Left renal cortex interstitium (tissue), 4 donors: ENCODE measurements around the gene TM2D1. TPM values are rescaled to one million over a fixed set of nuclear protein-coding genes. Genes with fewer than 3 reads are reported as not detected.
"Not testable (repeated sequence)": the region's sequence is repeated elsewhere in the genome, so short reads cannot be mapped to it uniquely, and the experiment has no call there.

Experiments used
- DNase-seq, 4 donors: peaks; one replicate each; pipeline ENCODE4 v3.0.0-alpha.2; 2013; ENCODE audit warnings: low read depth in 4 of 4, low spot score in 2 of 4, missing footprints in 1 of 4
- polyA plus RNA-seq, 4 donors: library from polyadenylated mRNA; unstranded; fragments of 120-200 nt; gene quantifications; one replicate each; pipeline ENCODE4 v1.2.1, GENCODE V29; 2013; ENCODE audit not compliant: insufficient read length in 4 of 4

TM2D1 gene
- polyA plus RNA-seq, 4 donors: 70.4 to 83.4 (median 75.2) TPM

DNA sequence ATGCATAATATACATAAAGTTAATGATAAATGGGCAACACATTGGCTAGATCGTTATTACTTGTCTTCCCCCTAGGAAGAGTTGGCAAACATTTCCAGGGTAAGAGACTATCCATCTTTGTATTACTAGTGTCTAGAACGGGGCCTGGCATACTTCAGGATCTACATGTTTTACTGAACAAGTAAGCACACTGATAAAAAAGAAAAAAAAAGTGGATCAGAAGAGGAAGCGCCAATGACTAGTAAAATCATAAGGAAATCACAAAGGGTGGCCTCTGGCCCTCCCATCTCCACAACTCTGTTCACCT is 482 bp downstream of the TM2D1 start:
- DNase-seq: no peak

- not testable (repeated sequence) for DNase-seq
Measured at GRCh38 chr1:61718996-61719663, 5.8 kb downstream of the TM2D1 start.

DNA sequence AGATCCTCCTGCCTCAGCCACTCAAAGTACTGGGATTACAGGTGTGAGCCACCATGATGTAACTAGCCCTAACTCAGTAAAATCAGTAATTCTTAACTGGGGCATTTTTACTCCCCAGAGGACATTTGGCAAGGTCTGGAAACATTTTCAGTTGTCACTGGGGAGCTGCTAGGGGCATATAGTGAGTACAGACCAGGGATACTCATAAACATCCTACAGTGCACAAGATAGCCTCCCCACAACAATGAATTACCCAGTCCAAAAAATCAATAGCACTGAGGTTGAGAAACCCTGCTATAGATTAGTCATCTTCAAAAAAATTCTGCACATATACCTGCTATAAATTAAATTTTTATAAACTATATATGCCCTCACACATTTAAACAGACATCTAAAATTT is 13.0 kb downstream of the TM2D1 start:
- no peak for DNase-seq

DNA sequence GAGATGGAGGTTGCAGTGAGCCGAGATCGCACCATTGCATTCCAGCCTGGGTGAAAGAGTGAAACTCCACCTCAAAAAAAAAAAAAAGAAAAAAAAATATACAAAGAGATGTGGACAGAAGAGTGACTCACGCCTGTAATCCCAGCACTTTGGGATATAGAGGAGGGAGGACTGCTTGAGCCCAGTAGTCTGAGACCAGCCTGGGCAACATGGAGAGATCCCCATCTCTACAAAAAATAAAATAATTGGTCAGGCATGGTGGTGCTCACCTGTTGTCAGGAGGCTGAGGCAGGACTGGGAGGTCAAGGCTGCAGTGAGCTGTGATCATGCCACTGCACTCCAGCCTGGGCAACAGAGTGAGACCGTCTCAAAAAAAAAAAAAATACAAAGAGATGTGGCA is 13.7 kb downstream of the TM2D1 start:
- not testable (repeated sequence) for DNase-seq

- DNase-seq: no peak
Measured at GRCh38 chr1:61709908-61710289, 15.0 kb downstream of the TM2D1 start.

DNA sequence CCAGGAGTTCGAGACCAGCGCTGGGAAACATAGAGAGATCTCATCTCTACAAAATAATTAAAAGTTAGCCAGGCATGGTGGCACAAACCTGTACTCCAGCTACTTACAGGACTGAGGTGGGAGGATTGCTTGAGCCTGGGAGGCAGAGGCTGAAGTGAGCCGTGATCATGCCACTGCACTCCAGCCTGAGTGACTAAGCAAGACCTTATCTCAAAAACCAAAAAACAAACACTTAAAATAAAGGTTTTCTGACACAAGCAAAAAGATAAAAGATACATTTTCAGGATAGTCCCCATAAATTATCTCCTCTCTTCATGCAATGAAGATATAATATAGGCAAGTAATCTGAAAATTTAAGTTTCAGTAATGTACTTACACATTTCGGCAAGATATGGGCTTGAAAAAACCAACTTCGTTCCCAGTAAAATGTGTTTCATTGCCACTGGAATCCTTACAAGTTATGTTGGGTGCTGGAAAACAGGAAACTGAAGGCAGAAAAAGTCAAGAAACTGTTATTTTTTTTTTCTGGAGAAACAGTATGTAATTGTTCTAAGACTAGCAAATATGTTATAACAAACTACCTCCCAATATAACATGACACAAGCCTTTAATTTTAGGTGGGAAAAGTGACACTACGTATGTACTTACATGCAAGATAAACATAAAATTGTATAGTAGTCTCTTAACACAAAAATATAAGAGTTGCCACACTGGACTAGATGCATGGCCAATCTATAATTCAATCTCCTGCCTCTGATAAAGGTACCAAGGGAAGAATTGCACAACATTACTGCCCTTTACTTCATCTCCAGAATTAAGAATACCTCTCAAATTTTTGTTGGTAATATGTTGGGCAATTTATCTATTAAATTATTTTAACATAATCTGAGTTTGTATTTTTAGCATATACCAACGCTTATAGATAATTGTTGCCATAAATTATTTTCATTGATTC is 15.7 kb downstream of the TM2D1 start:
- no peak for DNase-seq

DNA sequence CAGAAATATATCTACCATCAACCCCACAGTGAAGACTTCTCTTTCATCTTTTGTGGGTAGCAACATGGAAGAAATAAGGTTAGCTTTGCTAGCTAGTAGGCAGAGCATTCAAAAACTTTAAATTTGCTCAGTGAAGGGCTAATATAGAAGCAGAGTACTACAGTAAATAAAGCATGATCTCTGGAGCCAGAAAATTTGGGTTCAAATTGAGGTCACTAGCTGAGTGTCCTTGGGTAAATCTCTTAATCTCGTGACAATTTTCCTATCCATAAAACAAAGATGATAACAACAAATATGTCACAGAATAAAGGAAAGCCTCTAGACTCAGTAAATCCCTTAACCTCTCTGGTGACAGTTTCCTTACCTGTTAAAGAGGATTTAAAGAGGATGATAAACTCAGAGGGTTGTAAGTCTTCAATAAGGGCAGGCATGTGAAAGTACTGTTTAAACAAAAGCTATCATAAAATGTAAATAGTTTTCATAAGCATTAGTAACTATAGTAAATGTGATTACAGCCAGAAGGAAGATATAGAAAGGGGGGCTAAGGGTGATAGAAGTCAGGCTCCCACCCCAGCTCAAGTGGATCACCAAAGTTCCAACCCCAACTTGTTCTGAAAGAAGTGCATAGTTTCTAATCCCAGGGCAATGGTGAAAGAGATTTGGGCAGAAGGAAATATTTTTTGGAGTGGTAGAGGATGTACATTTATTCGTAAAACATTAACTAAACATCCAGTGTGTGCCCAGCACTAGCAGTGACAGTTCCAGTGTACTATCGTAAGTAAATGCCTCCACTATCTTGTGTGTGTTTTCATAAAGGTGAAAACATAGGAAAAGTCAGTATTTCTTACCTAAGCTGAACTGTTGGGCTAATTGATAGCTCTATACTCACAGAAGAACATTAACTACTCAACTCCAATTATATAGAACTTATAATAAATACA is 24.8 kb downstream of the TM2D1 start:
- DNase-seq: no peak

DNA sequence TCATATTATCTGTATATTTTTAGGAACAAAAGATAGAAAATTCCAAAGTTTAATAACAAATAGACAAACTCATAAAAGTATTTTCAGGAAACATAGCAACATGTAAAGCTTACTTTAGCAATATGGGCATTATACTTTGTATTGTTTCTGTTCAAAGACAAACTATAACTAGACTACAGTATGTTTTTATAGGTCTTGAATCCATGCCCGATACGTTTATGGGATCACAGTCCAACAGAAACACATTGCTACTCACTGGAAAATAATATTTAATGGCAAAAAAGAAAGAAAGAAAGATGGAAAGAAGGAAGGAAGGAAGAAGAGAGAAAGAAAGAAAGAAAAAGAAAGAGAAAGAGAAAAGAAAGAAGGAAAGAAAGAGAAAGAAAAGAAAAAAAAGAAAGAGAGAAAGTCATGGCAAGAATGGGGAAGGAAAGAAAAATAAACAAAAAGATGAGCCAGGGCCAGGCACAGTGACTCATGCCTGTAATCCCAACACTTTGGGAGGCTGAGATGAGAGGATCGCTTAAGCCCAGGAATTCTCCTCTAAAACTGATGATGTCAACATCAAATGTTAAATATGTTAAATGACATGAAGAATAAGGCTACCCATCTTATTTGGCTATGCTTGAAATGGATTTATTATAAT is 32.7 kb downstream of the TM2D1 start:
- no peak for DNase-seq

DNA sequence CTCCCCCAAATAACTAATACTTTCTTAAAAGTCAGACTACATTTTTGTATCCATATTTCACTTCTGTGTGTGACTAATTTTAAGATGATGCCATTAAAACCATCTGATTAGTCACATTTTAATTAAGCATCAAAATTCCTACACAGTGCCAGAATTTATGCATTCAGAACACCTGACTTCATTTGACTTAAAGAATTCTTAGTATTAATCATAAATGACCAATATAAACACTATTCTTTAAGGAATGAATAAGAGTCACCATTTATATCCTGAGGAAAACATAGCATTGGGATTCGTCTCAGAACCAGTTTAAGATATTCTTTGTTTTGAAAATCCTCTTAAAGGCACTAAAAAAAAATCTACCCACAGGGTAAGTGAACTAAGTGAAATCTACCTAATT is 37.0 kb downstream of the TM2D1 start:
- DNase-seq: no peak

DNA sequence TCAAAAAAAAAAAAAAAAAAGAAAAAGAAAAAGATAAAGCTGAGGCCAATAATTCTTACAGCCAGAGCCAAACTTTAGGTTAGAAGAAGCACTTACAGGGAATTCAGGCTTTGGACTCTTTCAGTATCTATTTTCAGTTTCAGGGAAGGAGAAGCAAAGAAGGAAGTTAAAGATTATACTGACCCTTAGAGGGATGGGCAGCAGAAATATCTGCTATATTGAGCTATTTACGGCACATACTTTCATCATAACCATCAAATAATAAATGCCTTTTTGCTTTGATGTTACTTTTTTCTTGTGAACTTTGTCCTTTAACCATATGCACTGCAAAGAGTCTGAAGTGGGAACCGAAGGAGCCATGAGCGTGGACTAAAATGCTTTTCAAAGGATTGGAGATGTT is 42.0 kb downstream of the TM2D1 start:
- no peak for DNase-seq

DNA sequence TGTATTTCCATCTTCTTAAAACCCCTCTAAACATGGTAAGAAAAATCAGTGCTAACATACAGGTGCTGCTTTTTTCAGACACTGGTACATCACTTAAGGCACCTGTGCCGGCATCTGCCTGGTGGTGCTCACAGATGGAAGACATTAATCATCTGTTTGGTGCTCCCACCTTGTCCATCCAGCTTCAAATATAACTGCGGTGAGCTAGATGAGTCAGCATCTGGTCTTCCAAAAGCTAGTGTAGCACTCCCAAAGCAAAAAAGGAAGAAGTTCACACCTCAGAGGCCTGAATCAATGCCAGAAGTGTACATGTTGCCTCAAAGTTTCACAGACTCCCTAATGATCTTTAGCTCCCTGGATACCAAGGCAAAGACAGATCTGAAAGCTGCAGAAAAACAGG is 44.4 kb downstream of the TM2D1 start:
- DNase-seq: no peak

- not testable (repeated sequence) for DNase-seq
Measured at GRCh38 chr1:61676881-61677280, 48.1 kb downstream of the TM2D1 start.

- DNase-seq: no peak
Measured at GRCh38 chr1:61674221-61674620, 50.7 kb downstream of the TM2D1 start.

DNA sequence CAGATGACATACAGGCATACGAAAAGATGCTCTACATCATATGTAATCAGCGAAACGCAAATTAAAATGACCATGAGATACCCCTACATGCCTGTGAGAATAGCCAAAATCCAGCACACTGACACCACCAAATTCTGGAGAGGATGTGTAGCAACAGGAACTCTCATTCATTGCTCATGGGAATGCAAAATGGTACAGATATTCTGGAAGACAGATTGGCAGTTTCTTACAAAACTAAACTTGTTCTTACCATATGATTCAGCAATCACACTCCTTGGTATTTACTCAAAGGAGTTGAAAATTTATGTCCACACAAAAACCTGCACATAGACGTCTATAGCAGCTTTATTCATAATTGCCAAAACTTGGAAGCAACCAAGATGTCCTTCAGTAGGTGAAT is 52.6 kb downstream of the TM2D1 start:
- DNase-seq: no peak

DNA sequence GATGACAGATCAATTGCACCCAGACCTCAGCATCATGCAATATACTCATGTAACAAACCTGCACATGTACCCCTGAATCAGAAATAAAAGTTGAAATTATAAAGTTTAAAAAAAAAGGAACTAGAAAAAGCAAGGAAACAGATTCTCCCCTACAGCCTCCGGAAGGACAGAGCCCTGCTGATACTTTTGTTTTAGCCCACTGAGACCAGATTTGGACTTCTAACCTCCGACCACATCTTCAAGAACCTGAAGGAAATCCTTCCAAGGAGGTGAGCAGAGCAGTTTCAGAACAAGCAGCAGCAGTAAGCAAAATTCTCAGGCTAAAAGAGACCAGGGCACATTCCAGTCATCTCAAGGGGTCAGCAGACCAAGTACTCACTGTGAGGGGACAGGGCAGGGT is 54.5 kb downstream of the TM2D1 start:
- no peak for DNase-seq

GRCh38 chr1:61670016-61670415 is 54.9 kb downstream of the TM2D1 start:
- no peak for DNase-seq

DNA sequence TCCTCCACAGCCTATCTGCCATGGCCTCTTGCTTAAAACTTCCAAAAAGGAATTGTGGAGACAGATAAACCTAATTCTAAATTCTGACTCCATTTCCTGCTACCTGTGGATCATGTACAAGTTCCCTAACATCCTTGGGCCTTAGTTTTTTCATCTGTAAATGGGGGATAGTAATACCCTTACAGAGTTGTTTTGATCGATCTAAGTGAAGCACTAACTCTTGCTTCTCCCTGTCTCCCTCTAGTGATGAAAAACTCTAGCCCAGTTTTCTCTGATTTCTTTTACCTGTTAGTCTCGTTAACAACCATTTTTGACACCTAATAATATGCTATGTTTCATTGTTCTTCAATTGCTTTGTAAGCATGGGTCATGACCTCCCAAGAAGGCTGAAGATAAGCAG is 65.9 kb downstream of the TM2D1 start:
- DNase-seq: no peak

GRCh38 chr1:61655453-61655852 is 69.5 kb downstream of the TM2D1 start:
- DNase-seq: no peak

- no peak for DNase-seq
Measured at GRCh38 chr1:61654067-61654466, 70.9 kb downstream of the TM2D1 start.

DNA sequence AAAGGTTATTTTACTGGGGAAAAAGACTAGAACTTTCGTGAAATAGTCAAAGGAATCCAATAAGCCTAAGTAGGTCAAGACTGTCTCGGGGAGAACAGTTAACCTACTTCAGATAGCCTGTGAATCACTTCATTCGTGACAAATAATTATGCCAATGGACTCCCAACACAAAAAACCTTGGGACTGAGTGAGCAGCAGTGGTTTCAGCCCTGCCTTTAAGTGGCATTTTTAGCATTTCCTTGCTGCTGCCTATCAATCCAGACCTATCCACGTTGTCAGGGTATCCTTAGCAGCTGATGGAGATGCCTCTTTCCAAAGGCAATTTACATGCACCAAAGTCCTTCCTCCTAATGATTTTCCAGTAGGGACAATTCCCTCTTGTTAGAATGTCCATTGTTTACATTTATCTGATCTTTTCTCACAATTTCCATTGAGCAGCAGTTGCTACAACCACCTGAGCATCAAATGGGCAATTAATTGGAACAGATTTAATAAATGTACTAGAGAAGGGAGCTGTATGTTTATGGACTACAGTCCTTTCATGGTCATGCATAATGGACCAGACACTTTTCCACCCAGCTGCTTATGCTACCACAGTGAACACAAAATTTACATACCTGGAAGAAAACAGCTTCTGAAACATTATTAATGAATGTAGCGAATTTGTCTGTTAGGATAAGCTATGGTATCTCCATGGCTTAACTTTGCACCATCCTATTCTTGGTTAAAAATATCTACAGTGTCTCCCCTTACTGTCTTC is 75.8 kb downstream of the TM2D1 start:
- no peak for DNase-seq
